GM12875 (cell line): Measurements from ENCODE around the gene NOS3.

ENCODE experiments used
- H3K4me3 ChIP-seq: one replicate; pipeline ENCODE4 v1.5.1; 2011; ENCODE audit warnings: low read depth, low read length, control low read depth
- TF ChIP-seq, protein P1 (sequence below): IDR thresholded peaks from 2 replicates; pipeline ENCODE4 v1.5.1; 2011; ENCODE audit warnings: low read depth, mild to moderate bottlenecking, control low read depth, inconsistent platforms, low read length, moderate library complexity, borderline replicate concordance; ENCODE audit not compliant: insufficient read depth

The NOS3 gene

DNA sequence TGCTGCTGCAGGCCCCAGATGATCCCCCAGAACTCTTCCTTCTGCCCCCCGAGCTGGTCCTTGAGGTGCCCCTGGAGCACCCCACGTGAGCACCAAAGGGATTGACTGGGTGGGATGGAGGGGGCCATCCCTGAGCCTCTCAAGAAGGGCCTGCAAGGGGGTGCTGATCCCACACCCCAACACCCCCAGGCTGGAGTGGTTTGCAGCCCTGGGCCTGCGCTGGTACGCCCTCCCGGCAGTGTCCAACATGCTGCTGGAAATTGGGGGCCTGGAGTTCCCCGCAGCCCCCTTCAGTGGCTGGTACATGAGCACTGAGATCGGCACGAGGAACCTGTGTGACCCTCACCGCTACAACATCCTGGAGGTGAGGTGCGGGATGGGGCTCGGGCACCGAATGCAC lies 8.2 kb downstream of the NOS3 start:
- no peak overlapping the region for H3K4me3 ChIP-seq
- TF ChIP-seq, protein P1, sequence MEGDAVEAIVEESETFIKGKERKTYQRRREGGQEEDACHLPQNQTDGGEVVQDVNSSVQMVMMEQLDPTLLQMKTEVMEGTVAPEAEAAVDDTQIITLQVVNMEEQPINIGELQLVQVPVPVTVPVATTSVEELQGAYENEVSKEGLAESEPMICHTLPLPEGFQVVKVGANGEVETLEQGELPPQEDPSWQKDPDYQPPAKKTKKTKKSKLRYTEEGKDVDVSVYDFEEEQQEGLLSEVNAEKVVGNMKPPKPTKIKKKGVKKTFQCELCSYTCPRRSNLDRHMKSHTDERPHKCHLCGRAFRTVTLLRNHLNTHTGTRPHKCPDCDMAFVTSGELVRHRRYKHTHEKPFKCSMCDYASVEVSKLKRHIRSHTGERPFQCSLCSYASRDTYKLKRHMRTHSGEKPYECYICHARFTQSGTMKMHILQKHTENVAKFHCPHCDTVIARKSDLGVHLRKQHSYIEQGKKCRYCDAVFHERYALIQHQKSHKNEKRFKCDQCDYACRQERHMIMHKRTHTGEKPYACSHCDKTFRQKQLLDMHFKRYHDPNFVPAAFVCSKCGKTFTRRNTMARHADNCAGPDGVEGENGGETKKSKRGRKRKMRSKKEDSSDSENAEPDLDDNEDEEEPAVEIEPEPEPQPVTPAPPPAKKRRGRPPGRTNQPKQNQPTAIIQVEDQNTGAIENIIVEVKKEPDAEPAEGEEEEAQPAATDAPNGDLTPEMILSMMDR: no peak

DNA sequence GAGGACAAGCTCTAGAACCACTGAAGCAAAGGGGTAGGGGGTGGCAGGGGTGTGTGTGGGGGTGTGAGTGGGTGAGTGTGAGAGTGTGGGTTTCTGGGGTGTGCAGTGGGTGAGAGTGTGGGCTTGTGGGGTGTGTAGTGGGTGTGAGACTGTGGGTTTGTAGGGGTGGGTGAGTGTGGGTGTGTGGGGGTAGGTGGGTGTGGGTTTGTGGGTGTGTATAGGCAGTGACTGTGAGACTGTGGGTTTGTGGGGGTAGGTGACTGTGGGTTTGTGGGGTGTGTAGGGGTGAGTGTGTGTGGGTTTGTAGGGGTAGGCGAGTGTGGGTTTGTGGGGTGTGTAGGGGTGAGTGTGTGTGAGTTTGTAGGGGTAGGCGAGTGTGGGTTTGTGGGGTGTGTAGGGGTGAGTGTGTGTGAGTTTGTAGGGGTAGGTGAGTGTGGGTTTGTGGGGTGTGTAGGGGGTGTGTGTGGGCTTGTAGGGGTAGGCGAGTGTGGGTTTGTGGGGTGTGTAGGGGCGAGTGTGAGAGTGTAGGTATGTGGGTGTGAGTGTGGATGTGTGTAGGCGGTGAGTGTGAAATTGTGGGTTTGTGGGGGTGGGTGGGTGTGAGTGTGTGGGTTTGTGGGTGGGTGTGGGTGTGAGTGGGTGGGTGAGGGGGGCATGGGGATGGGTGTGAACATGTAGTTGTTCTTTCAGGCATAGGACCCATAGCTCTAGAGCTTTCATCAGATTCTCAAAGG lies 8.8 kb downstream of the NOS3 start:
- TF ChIP-seq, protein P1: no peak

DNA sequence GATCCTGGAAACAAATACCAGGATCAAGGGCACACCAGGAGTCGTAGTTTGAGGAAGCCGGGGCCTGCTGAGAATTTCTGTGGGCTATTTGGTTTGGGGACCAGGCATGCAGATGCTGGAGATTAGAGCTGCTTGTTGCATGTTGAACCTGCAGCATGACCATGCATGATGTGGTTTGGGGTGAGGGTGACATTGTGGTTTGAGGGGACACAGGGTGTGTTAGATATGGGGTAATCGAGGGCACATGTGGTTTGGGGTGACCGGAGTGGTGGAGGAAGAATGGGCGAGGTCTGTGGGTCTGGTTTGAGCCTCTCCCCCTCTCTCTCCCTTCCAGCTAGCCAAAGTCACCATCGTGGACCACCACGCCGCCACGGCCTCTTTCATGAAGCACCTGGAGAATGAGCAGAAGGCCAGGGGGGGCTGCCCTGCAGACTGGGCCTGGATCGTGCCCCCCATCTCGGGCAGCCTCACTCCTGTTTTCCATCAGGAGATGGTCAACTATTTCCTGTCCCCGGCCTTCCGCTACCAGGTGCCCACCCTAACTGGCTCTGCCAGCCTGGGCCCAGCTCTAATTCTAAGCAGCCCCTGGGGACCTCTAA lies 10.2 kb downstream of the NOS3 start:
- TF ChIP-seq, protein P1: no peak
- no peak overlapping the region for H3K4me3 ChIP-seq

More for the DNA sequence above, 8.8 kb downstream of the NOS3 start:
- H3K4me3 ChIP-seq: no peak overlapping the region

DNA sequence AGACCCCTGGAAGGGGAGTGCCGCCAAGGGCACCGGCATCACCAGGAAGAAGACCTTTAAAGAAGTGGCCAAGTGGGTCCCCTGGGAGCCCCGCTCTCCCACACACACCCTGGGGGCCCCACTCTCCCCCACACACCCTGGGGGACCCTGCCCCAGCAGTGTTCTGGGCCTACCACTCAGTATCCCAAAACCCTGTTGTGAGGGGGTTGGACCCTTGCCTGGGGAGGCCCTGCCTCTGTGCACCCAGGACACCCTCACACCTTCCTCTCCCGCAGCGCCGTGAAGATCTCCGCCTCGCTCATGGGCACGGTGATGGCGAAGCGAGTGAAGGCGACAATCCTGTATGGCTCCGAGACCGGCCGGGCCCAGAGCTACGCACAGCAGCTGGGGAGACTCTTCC lies 10.7 kb downstream of the NOS3 start:
- TF ChIP-seq, protein P1: no peak
- H3K4me3 ChIP-seq: no peak overlapping the region

DNA sequence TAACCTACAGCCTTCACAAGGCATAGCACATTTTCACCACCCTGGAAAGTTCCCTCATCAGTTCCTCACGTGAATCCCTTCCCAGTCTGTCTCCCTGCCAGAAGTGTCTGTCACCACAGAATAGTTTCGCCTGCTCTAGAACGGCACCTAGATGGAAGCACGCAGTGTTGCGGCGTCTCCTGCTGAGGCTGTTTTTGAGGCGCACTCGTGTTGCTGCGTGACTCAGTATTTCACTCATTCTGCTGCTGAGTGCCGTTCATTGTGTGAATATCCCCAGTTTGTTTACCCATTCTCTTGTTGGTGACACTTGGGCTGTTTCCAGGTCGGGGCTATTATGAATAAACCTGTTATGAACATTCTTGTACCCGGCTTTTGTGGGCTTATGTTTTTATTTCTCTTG lies 12.8 kb downstream of the NOS3 start:
- TF ChIP-seq, protein P1: no peak
- no peak overlapping the region for H3K4me3 ChIP-seq

DNA sequence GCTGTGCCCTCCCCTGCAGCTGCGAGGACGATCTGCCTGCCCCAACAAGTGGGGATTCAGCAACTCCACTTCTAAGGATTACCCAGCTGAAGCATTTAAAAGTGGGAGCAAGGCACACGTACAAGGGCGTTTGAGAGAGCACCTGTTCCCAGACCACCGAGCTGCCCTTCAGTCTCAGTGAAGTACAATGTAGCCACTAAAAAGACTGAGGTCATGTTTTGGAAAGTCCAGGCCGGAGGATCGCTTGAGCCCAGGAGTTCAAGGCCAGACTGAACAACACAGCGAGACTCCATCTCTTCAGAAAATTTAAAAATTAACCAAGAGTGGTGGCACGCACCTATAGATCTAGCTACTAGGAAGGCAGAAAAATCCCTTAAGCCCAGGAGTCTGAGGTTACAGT lies 14.7 kb downstream of the NOS3 start:
- TF ChIP-seq, protein P1: no peak
- H3K4me3 ChIP-seq: no peak overlapping the region

DNA sequence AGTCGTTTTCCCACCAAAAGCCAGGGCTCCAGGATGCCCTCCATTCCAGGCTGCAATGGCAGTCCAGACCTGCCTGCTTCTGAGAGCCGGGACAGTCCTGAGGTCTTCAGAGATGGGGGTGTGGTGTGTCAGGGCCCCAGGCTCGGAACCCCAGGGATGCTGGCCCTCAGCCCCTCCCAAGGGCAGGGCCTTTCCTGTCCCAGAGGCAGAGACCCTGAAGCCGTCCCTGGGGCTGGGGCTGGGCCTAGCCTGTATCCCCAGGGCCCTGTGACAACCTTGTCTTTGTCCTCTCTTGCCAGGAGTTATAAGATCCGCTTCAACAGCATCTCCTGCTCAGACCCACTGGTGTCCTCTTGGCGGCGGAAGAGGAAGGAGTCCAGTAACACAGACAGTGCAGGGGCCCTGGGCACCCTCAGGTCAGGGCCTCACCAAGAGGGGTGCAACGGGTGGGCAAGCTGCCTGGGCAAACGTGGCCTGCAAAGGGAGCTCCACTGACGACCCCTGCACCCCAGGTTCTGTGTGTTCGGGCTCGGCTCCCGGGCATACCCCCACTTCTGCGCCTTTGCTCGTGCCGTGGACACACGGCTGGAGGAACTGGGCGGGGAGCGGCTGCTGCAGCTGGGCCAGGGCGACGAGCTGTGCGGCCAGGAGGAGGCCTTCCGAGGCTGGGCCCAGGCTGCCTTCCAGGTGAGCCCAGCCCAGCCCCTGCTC lies 15.9 kb downstream of the NOS3 start:
- TF ChIP-seq, protein P1: no peak
- H3K4me3 ChIP-seq: no peak overlapping the region
